Ovary (tissue), 9 donors: ENCODE measurements around the gene DICER1. TPM values are rescaled to one million over a fixed set of nuclear protein-coding genes. Genes with fewer than 3 reads are reported as not detected.

Source experiments
- DNase-seq, 5 donors: peaks; one replicate each; pipeline ENCODE4 v3.0.0-alpha.2; 2019 to 2020
- H3K27ac ChIP-seq, 2 donors: fragments of 200-600 bp; one replicate each; pipeline versions ENCODE4 v1.5.1 to v1.8.0; 2019 to 2022
- H3K27me3 ChIP-seq: fragments of 200-600 bp; one replicate; pipeline ENCODE4 v1.8.0; 2022
- H3K36me3 ChIP-seq: fragments of 200-600 bp; sonication (generic); one replicate; pipeline ENCODE4 v1.5.1; 2019
- H3K4me1 ChIP-seq: one replicate; pipeline ENCODE4 v1.8.1; 2013; ENCODE audit warnings: mild to moderate bottlenecking, moderate library complexity; ENCODE audit not compliant: insufficient read depth
- H3K4me3 ChIP-seq: fragments of 200-600 bp; sonication (generic); one replicate; pipeline ENCODE4 v1.5.1; 2017
- H3K9me3 ChIP-seq, 2 donors: fragments of 200-600 bp in 1 of 2; sonication (generic) in 1 of 2; one replicate each; pipeline versions ENCODE4 v1.5.1 to v1.8.1; 2013 to 2019; ENCODE audit warnings: mild to moderate bottlenecking in 1 of 2, moderate library complexity in 1 of 2
- EP300 ChIP-seq: sonication (generic); formaldehyde crosslinking; IDR thresholded peaks from one replicate; pipeline ENCODE4 v1.6.1; 2017; ENCODE audit warnings: antibody characterized with exemption
- POLR2A ChIP-seq: fragments of 450-650 bp; IDR thresholded peaks from one replicate; pipeline ENCODE4 v1.6.1; 2017; ENCODE audit warnings: antibody characterized with exemption, mild to moderate bottlenecking, moderate library complexity
- WGBS, 3 donors: extraction: QIAGEN DNeasy Blood & Tissue Kit in 1 of 3; methylation state at CpG; one replicate each; pipeline versions ENCODE4 v1.1.5 to v1.1.7; 2013 to 2017; 5-methylcytosine and 5-hydroxymethylcytosine counted together
- intact Hi-C, 4 donors: fragments of 100-400 bp; cut with DNase I; formaldehyde crosslinking; loops; one replicate each; pipeline versions ENCODE4 v1.11.0 to v1.15.1; 2022 to 2023
- polyA plus RNA-seq, 2 donors: library from polyadenylated mRNA; stranded (reverse); fragments of 200-250 nt in 1 of 2; fragments of 350-450 nt in 1 of 2; fragmentation: Illumina TruSeq in 1 of 2; extraction: RNeasy Lipid Tissue Mini Kit (QIAGEN cat#74804) in 1 of 2; gene quantifications; one replicate each; pipeline ENCODE4 v1.2.3, GENCODE V29; 2013 to 2014
- total RNA-seq, 7 donors: library from RNA; depleted of rRNA in 2 of 7; stranded (reverse); fragments of >200 nt in 2 of 7; fragmentation: NEBNext Ultra II Directional in 3 of 7; extraction: Animal tissue kit (Norgen Biotek cat#: 25700) in 3 of 7; gene quantifications; one replicate each; pipeline versions ENCODE4 v1.1.0 to v1.2.4, GENCODE V29; 2016 to 2023
- TF ChIP-seq, protein P1 (sequence below), 3 donors: fragments of 450-650 bp in 2 of 3; fragments of 200-600 bp in 1 of 3; IDR thresholded peaks; one replicate each; pipeline versions ENCODE4 v1.5.1 to v1.8.0; 2016 to 2022; ENCODE audit warnings: antibody characterized with exemption in 3 of 3, mild to moderate bottlenecking in 1 of 3
- donor health status: DM: no; HTN: no; CAD: no; lungs with moderate emphysema.
- donor health status: DM: no; HTN: no; CAD: no.
- donor health status: Bipolar disorder and iron deficiency.
- donor health status: DM: yes; HTN: yes; CAD: no.
- donor health status: DM: no; HTN: no; CAD: no.
- donor health status: DM: yes; HTN: yes; CAD: no.

Gene DICER1
- total and polyA plus RNA-seq, 9 donors, result 9.6 to 54.7 (median 47.4) TPM

DNA sequence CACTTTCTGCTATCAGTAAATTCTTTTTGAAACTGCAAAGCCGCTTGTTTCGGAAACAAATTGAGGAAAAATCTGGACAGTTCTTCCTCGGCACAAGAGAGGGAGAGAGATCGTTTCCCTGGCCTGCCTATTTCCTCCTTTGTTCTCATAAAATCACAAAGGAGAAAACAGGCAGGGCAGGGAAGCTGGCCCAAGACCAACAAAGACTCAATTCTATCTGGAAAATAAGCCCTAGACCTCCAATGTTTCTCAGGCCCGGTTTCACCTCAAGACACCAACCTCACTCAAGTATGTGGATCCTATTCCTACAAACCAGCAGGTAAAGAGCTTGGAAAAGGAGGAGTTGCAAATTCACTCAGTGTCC, 19.5 kb downstream of the DICER1 start:
- Histone ChIP-seq H3K4me3 (no peak overlapping the region), H3K27ac (peak overlapping the region in 1 of 2 donors; percentile 40), H3K27me3 (no peaks in the 10 kb centered on the region), H3K4me1 (peaks cover 9% of the 10 kb centered on the region), H3K36me3 (no peaks in the 10 kb centered on the region), H3K9me3 (no peaks in the 10 kb centered on the region)
- 7 to 22% (median 14%) methylated on average over 5 of the region's 5 CpGs for WGBS, 3 donors
- intact Hi-C loops, result no loop called here
- TF ChIP-seq, protein P1, sequence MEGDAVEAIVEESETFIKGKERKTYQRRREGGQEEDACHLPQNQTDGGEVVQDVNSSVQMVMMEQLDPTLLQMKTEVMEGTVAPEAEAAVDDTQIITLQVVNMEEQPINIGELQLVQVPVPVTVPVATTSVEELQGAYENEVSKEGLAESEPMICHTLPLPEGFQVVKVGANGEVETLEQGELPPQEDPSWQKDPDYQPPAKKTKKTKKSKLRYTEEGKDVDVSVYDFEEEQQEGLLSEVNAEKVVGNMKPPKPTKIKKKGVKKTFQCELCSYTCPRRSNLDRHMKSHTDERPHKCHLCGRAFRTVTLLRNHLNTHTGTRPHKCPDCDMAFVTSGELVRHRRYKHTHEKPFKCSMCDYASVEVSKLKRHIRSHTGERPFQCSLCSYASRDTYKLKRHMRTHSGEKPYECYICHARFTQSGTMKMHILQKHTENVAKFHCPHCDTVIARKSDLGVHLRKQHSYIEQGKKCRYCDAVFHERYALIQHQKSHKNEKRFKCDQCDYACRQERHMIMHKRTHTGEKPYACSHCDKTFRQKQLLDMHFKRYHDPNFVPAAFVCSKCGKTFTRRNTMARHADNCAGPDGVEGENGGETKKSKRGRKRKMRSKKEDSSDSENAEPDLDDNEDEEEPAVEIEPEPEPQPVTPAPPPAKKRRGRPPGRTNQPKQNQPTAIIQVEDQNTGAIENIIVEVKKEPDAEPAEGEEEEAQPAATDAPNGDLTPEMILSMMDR (IDR thresholded peaks at IDR 0.05), result no peak
- TF ChIP-seq EP300 (no peak), POLR2A (no peak)
- DNase-seq, result no peak

DNA sequence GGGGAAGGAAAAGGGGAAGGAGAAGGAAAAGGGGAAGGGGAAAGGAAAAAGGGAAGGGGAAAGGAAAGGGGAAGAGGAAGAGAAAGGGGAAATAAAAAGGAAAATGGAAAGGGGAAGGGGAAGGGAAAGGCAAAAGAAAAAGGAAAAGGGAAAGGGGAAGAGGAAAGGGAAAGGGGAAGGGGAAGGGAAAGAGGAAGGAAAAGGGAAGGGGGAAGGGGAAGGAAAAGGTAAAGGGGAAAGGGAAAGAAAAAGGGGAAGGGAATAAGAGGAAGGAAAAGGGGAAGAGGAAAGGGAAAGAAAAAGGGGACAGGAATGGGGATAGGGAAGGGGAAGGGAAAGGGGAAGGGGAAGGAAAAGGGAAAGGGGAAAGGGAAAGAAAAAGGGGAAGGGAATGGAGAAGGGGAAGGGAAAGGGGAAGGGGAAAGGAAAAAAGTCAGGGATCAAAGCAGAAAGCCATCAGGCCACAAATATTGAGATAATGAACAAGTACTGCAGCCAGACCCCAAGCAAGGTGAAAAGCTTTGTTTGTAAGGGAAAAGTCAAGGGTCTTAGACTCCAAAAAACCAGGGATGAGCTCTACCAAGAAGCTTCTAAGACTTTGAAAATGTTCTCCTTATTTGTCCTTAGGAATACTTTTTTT, 20.0 kb downstream of the DICER1 start:
- Histone ChIP-seq H3K4me3 (no peak overlapping the region), H3K9me3 (no peaks in the 10 kb centered on the region), H3K27ac (peak overlapping the region; percentile 8 to 40), H3K36me3 (no peaks in the 10 kb centered on the region), H3K4me1 (peaks cover 9% of the 10 kb centered on the region), H3K27me3 (no peaks in the 10 kb centered on the region)
- DNase-seq, result no peak
- intact Hi-C loops, result no loop called here
- TF ChIP-seq, protein P1 (IDR thresholded peaks at IDR 0.05), result no peak
- TF ChIP-seq POLR2A (no peak), EP300 (no peak)

DNA sequence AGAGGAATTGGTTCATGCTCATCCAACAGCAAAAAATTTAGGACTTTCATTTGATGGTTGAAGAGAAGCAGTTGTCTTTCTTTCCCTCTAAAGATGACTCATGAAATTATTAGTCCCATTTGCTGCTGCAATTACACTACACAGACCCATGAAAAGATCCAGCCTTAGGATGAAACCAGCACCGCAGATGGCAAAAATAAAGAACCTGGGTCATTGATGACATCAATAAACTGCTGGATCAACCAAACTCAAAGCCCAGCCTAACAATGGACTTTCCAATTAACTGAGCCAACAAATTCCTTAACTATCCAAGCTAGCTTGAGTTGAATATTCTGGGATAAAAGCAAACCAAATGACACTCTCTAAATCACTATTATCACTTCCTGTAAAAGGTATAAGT, 20.7 kb downstream of the DICER1 start:
- DNase-seq, result no peak
- intact Hi-C loops, result no loop called here
- Histone ChIP-seq H3K27me3 (no peaks in the 10 kb centered on the region), H3K4me3 (no peak overlapping the region), H3K9me3 (no peaks in the 10 kb centered on the region), H3K36me3 (no peaks in the 10 kb centered on the region), H3K4me1 (peaks cover 6% of the 10 kb centered on the region), H3K27ac (no peak overlapping the region)
- no peak for TF ChIP-seq POLR2A
- TF ChIP-seq EP300, result no peak
- TF ChIP-seq, protein P1 (IDR thresholded peaks at IDR 0.05), result no peak
- WGBS, 3 donors, result 88 to 94% (median 93%) methylated on average over 1 of the region's 1 CpG

DNA sequence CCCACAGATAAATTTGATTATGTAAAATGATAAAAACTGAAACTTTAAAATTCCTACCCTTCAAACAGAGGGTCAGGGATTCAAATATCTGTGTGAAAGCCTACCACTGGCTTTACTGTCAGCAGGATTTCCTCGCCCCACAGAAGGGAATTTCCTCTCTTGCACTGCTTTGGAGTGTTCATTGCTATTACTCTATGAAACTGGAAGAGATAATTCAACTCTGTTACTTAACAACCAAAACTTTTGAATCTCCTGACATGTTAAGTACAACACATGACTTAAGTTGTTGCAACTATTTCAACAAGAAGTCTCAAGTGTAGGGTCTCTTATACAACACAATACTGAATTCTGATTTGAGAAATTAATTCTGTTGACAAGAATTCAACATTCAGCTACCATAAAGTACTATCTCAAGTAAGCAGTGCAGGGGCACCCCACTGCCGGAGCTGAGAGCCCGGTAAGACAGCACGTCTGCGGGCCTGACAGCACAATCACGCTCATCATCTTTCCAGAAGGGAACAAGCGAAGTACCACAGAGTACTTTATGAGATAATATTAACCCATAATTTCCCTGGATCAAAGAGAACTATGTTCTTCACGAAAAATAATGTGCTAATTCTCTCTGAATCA, 22.9 kb downstream of the DICER1 start:
- no peak overlapping the region for H3K4me3 ChIP-seq
- no peaks in the 10 kb centered on the region for H3K36me3 ChIP-seq
- H3K4me1 ChIP-seq, result peaks cover 4% of the 10 kb centered on the region
- no peaks in the 10 kb centered on the region for H3K9me3 ChIP-seq
- WGBS, 3 donors, result 95 to 98% (median 95%) methylated on average over 8 of the region's 8 CpGs
- H3K27me3 ChIP-seq, result no peaks in the 10 kb centered on the region
- intact Hi-C loops, result no loop called here
- no peak for DNase-seq
- TF ChIP-seq, protein P1 (IDR thresholded peaks at IDR 0.05), result no peak
- TF ChIP-seq EP300, result no peak
- TF ChIP-seq POLR2A, result no peak
- no peak overlapping the region for H3K27ac ChIP-seq
